Keratinocyte (primary cell): ENCODE data around the gene AKR1D1. TPM values are rescaled to one million over a fixed set of nuclear protein-coding genes. Genes with fewer than 3 reads are reported as not detected.

Experiments
- DNase-seq: peaks from one replicate; pipeline ENCODE4 v3.0.0-alpha.2; 2011; ENCODE audit warnings: low read depth, missing footprints, low spot score
- FAIRE-seq: peaks from 2 replicates; lab custom pipeline; 2011; peaks lifted over from hg19 to GRCh38; lab: Jason Lieb, UNC
- H2AFZ ChIP-seq: 2 replicates; pipeline ENCODE4 v1.6.0; 2012; ENCODE audit warnings: low read length, control low read depth, inconsistent platforms; ENCODE audit not compliant: control insufficient read depth
- H3K27ac ChIP-seq: 2 replicates; pipeline ENCODE4 v1.5.1; 2011; ENCODE audit warnings: low read length; ENCODE audit not compliant: control insufficient read depth, insufficient read depth
- H3K27me3 ChIP-seq: 3 replicates; pipeline ENCODE4 v1.6.0; 2011; ENCODE audit warnings: low read length; ENCODE audit not compliant: control insufficient read depth, insufficient read depth; ENCODE audit errors: extremely low read depth
- H3K36me3 ChIP-seq, 2 experiments: 2 replicates in 1 of 2; 3 replicates in 1 of 2; pipeline ENCODE4 v1.5.1; 2011; ENCODE audit warnings: low read length in 2 of 2, mild to moderate bottlenecking in 1 of 2; ENCODE audit not compliant: control insufficient read depth in 2 of 2, insufficient read depth in 2 of 2; ENCODE audit errors: extremely low read depth in 1 of 2
- H3K4me1 ChIP-seq: 3 replicates; pipeline ENCODE4 v1.5.1; 2011; ENCODE audit warnings: low read length; ENCODE audit not compliant: control insufficient read depth, insufficient read depth; ENCODE audit errors: extremely low read depth
- H3K4me2 ChIP-seq: 3 replicates; pipeline ENCODE4 v1.6.0; 2011; ENCODE audit warnings: low read depth, low read length; ENCODE audit not compliant: control insufficient read depth, insufficient read depth; ENCODE audit errors: extremely low read depth
- H3K4me3 ChIP-seq, 3 experiments: fragments of 200-600 bp in 1 of 3; sonication (generic) in 1 of 3; 2 replicates in 2 of 3; 3 replicates in 1 of 3; pipeline ENCODE4 v1.5.1; 2011 to 2016; ENCODE audit warnings: low read length in 3 of 3, mild to moderate bottlenecking in 3 of 3, control low read depth in 2 of 3, inconsistent platforms in 1 of 3, low read depth in 1 of 3, mixed read lengths in 1 of 3, mixed run types in 1 of 3, moderate library complexity in 1 of 3; ENCODE audit not compliant: control insufficient read depth in 2 of 3, insufficient read depth in 2 of 3; ENCODE audit errors: extremely low read depth in 1 of 3
- H3K79me2 ChIP-seq: 2 replicates; pipeline ENCODE4 v1.6.0; 2012; ENCODE audit warnings: low read length; ENCODE audit not compliant: control insufficient read depth, insufficient read depth
- H3K9ac ChIP-seq: 3 replicates; pipeline ENCODE4 v1.6.0; 2011; ENCODE audit warnings: low read length; ENCODE audit not compliant: control insufficient read depth, insufficient read depth; ENCODE audit errors: extremely low read depth
- H3K9me1 ChIP-seq: 3 replicates; pipeline ENCODE4 v1.6.0; 2011; ENCODE audit warnings: low read length; ENCODE audit not compliant: control insufficient read depth, insufficient read depth; ENCODE audit errors: extremely low read depth
- H3K9me3 ChIP-seq: 2 replicates; pipeline ENCODE4 v1.5.1; 2012; ENCODE audit warnings: low read depth, low read length; ENCODE audit not compliant: control insufficient read depth
- H4K20me1 ChIP-seq: 3 replicates; pipeline ENCODE4 v1.6.0; 2011; ENCODE audit warnings: low read length; ENCODE audit not compliant: control insufficient read depth, insufficient read depth; ENCODE audit errors: extremely low read depth
- EZH2 ChIP-seq: IDR thresholded peaks from one replicate; pipeline ENCODE4 v1.6.1; 2012; ENCODE audit warnings: inconsistent platforms, mild to moderate bottlenecking, low read length, moderate library complexity
- dilution Hi-C: fragments of 300-500 bp; cut with MboI; formaldehyde crosslinking; loops from one replicate; pipeline ENCODE4 v1.7.0; 2020; ENCODE audit warnings: low sequenced_read_pairs; ENCODE audit not compliant: extremely low pct_ligation_motif_present
- polyA plus RNA-seq, 5 experiments: library from polyadenylated mRNA; depleted of rRNA in 3 of 5; stranded (reverse) in 3 of 5; stranded (forward) in 1 of 5; unstranded in 1 of 5; fragments of >200 nt; gene quantifications; 1 replicate in 1 of 5; 2 replicates in 3 of 5; 3 replicates in 1 of 5; pipeline versions ENCODE4 v1.2.1 to v1.2.3, GENCODE V29; 2011 to 2012; ENCODE audit warnings: missing spikeins in 2 of 5, low read depth in 1 of 5, low replicate concordance in 1 of 5
- TF ChIP-seq, protein P1 (sequence below), 3 experiments: IDR thresholded peaks in 1 of 3; conservative IDR thresholded peaks in 1 of 3; optimal IDR thresholded peaks in 1 of 3; 2 replicates in 2 of 3; 3 replicates in 1 of 3; pipeline versions ENCODE3 to v1.5.1; 2011; ENCODE audit warnings: low read length in 3 of 3, mild to moderate bottlenecking in 3 of 3, moderate library complexity in 2 of 3, control low read depth in 1 of 3, inconsistent platforms in 1 of 3; ENCODE audit not compliant: insufficient read depth in 2 of 3; ENCODE audit errors: extremely low read depth in 1 of 3

The AKR1D1 gene
- polyA plus RNA-seq, 1 donor (not counting 4 experiments of a cell fraction or from before 2014, with no cell fraction given), result not detected

DNA sequence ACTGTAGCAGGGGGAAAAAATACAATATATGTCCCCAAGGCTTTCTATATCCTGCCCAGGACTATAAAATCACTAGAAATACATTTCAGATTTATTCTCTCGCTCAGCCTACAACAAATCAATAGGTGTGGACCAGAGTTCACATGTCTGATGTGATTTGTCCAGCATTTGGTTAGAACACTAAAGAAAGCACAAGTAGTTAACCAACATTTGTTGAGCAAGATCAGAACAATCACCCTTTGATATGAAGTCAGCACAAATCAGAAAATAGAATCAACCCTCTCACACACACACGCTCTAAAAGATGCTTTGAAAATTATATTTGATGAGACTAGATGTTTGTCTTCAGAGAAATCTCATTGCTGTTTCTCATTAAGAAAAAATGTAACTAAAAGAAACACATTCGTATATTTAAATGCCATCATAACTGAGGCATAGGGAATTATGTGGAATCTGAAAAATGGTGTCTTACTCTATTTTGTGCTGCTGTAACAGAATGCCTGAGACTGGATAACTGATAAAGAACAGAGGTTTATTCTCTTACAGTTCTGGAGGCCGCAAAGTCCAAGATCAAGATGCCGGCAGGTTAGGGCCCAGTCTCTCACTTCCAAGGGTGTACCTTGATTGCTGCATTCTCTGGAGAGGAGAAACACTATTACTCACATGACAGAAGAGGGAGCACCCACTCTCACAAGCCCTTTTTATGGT lies 10.5 kb downstream of the AKR1D1 start:
- H3K36me3 ChIP-seq, result no peaks in the 10 kb centered on the region
- no peak overlapping the region for H2AFZ ChIP-seq
- H3K27ac ChIP-seq, result no peak overlapping the region
- H3K4me2 ChIP-seq, result no peak overlapping the region
- dilution Hi-C loops, result no loop called here
- DNase-seq, result no peak
- no peaks in the 10 kb centered on the region for H3K9me3 ChIP-seq
- no peak for FAIRE-seq
- no peaks in the 10 kb centered on the region for H3K4me1 ChIP-seq
- H3K27me3 ChIP-seq, result no peaks in the 10 kb centered on the region
- no peaks in the 10 kb centered on the region for H3K79me2 ChIP-seq
- H4K20me1 ChIP-seq, result no peaks in the 10 kb centered on the region
- no peak overlapping the region for H3K9ac ChIP-seq
- no peak for TF ChIP-seq EZH2
- TF ChIP-seq, protein P1, sequence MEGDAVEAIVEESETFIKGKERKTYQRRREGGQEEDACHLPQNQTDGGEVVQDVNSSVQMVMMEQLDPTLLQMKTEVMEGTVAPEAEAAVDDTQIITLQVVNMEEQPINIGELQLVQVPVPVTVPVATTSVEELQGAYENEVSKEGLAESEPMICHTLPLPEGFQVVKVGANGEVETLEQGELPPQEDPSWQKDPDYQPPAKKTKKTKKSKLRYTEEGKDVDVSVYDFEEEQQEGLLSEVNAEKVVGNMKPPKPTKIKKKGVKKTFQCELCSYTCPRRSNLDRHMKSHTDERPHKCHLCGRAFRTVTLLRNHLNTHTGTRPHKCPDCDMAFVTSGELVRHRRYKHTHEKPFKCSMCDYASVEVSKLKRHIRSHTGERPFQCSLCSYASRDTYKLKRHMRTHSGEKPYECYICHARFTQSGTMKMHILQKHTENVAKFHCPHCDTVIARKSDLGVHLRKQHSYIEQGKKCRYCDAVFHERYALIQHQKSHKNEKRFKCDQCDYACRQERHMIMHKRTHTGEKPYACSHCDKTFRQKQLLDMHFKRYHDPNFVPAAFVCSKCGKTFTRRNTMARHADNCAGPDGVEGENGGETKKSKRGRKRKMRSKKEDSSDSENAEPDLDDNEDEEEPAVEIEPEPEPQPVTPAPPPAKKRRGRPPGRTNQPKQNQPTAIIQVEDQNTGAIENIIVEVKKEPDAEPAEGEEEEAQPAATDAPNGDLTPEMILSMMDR (optimal IDR thresholded peaks at IDR 0.05 in 1 of 3, IDR thresholded peaks at IDR 0.05 in 1 of 3, conservative IDR thresholded peaks at IDR 0.05 in 1 of 3; ENCODE audit: extremely low read depth in 1 of 3, insufficient read depth in 2 of 3, low read length in 3 of 3), result no peak
- H3K4me3 ChIP-seq, result no peak overlapping the region
- H3K9me1 ChIP-seq, result no peaks in the 10 kb centered on the region

DNA sequence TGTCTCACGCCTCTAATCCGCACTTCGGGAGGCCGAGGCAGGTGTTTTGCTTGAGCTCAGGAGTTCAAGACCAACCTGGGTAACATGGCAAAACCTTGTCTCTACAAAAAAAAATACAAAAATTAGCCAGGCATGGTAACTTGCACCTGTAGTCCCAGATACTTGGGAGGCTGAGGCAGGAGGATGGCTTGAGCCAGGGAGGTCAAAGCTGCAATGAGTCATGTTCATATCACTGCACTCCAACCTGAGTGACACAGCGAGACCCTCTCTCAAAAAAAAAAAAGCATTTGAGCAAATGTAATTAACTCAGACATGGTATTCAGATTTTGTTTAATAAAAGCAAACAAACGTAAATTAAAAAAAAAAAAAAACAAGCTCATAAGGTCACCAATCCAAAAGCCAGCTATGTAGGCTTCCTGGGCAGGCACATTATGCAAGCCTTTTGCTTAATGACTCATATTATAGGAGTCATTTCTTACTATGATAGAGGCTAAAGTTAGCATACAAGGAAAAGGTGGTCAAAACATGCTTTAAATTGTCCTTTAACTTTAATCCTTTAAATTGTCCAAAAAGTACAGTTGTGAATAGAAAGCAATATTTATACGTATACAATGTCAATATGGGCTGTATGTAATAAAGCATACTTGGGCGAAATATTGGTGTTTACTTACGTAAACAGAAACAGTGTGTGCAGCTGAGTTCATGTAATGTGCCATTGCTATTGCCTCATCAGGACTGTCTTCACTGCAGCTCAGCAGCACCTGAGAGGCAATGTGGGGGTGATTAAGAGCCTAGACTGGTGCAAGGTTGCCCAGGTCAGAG lies 13.0 kb downstream of the AKR1D1 start:
- no peak overlapping the region for H3K4me2 ChIP-seq
- no peaks in the 10 kb centered on the region for H3K79me2 ChIP-seq
- H2AFZ ChIP-seq, result no peak overlapping the region
- no peak overlapping the region for H3K27ac ChIP-seq
- no peaks in the 10 kb centered on the region for H3K4me1 ChIP-seq
- H3K9me1 ChIP-seq, result no peaks in the 10 kb centered on the region
- dilution Hi-C loops, result no loop called here
- no peaks in the 10 kb centered on the region for H3K9me3 ChIP-seq
- H3K9ac ChIP-seq, result no peak overlapping the region
- no peaks in the 10 kb centered on the region for H3K36me3 ChIP-seq
- H3K4me3 ChIP-seq, result no peak overlapping the region
- FAIRE-seq, result no peak
- no peaks in the 10 kb centered on the region for H4K20me1 ChIP-seq
- DNase-seq, result no peak
- no peaks in the 10 kb centered on the region for H3K27me3 ChIP-seq
- TF ChIP-seq EZH2, result no peak
- TF ChIP-seq, protein P1 (optimal IDR thresholded peaks at IDR 0.05 in 1 of 3, IDR thresholded peaks at IDR 0.05 in 1 of 3, conservative IDR thresholded peaks at IDR 0.05 in 1 of 3; ENCODE audit: extremely low read depth in 1 of 3, insufficient read depth in 2 of 3, low read length in 3 of 3), result no peak
